Eye (tissue), 1 donor: ENCODE results near the gene ARPP19.

Experiments used
- DNase-seq: peaks from one replicate; pipeline ENCODE4 v3.0.0-alpha.2; 2015

ARPP19 gene

GRCh38 chr15:52511084-52511483 is 57.7 kb downstream of the ARPP19 start:
- DNase-seq, result no peak

- DNase-seq, result peak; percentile 29
These were observed 59.2 kb downstream of the ARPP19 start for GRCh38 chr15:52509500-52510245.

GRCh38 chr15:52506549-52506948 is 62.3 kb downstream of the ARPP19 start:
- no peak for DNase-seq

GRCh38 chr15:52505151-52505550 is 63.7 kb downstream of the ARPP19 start:
- no peak for DNase-seq

- no peak for DNase-seq
These were observed 64.9 kb downstream of the ARPP19 start for GRCh38 chr15:52503788-52504496.

- DNase-seq, result no peak
These were observed 66.2 kb downstream of the ARPP19 start for GRCh38 chr15:52502608-52503007.

- DNase-seq, result no peak
These were observed 69.3 kb downstream of the ARPP19 start for GRCh38 chr15:52499506-52499905.

GRCh38 chr15:52498706-52499105 is 70.1 kb downstream of the ARPP19 start:
- no peak for DNase-seq
